HepG2 (cell line): ENCODE measurements around the gene PLEKHN1. TPM values are rescaled to one million over a fixed set of nuclear protein-coding genes. Genes with fewer than 3 reads are reported as not detected.
A peak's percentile ranks its signal among the peaks of the same experiment; 100 is the strongest.

Source experiments
- HNRNPL ChIP-seq: fragments of 200-400 bp; formaldehyde crosslinking; IDR thresholded peaks from 2 replicates; pipeline ENCODE4 v1.6.1; 2017; ENCODE audit warnings: mild to moderate bottlenecking, low read depth, low read length
- IKZF4 ChIP-seq: sonication (generic); formaldehyde crosslinking; IDR thresholded peaks from 2 replicates; pipeline ENCODE4 v1.5.1; 2020; ENCODE audit warnings: borderline replicate concordance, mild to moderate bottlenecking, low read depth, missing genetic modification reagents; ENCODE audit errors: not compliant biosample characterization
- NR1H2 ChIP-seq: sonication (generic); formaldehyde crosslinking; IDR thresholded peaks from 2 replicates; pipeline ENCODE4 v1.8.1; 2022; ENCODE audit warnings: low read depth, missing genetic modification reagents, borderline replicate concordance
- NR2C2 ChIP-seq: sonication (generic); formaldehyde crosslinking; IDR thresholded peaks from 2 replicates; pipeline ENCODE4 v1.4.0; 2020; ENCODE audit warnings: missing genetic modification reagents, mild to moderate bottlenecking, moderate library complexity, borderline replicate concordance
- RFX3 ChIP-seq: IDR thresholded peaks from 2 replicates; pipeline ENCODE4 v1.6.1; 2016; ENCODE audit warnings: missing biosample characterization, missing genetic modification reagents
- TBX3 ChIP-seq: fragments of 450-650 bp; IDR thresholded peaks from 2 replicates; pipeline ENCODE4 v1.6.1; 2017; ENCODE audit warnings: antibody characterized with exemption, mild to moderate bottlenecking, inconsistent platforms, borderline replicate concordance
- ZNF230 ChIP-seq: sonication (generic); formaldehyde crosslinking; IDR thresholded peaks from 2 replicates; pipeline ENCODE4 v1.4.0; 2020; ENCODE audit warnings: mild to moderate bottlenecking, missing genetic modification reagents
- ZNF337 ChIP-seq: sonication (generic); formaldehyde crosslinking; IDR thresholded peaks from 2 replicates; pipeline ENCODE4 v1.5.1; 2020; ENCODE audit warnings: missing genetic modification reagents, low read depth, mild to moderate bottlenecking, borderline replicate concordance
- ZNF652 ChIP-seq: IDR thresholded peaks from 2 replicates; pipeline ENCODE4 v1.6.1; 2016; ENCODE audit warnings: low read depth, borderline replicate concordance
- ZNF737 ChIP-seq: sonication (generic); formaldehyde crosslinking; IDR thresholded peaks from 2 replicates; pipeline ENCODE4 v1.5.0; 2020; ENCODE audit warnings: missing genetic modification reagents, mild to moderate bottlenecking, borderline replicate concordance
- polyA plus RNA-seq, 8 experiments: library from polyadenylated mRNA; depleted of rRNA in 3 of 8; stranded (reverse) in 7 of 8; unstranded in 1 of 8; fragments of >200 nt; fragmentation: Illumina TruSeq in 4 of 8; extraction: Trizol in 4 of 8; gene quantifications; 2 replicates each; pipeline versions ENCODE4 v1.2.1 to v1.2.3, GENCODE V29; 2011 to 2016; ENCODE audit warnings: low read depth in 4 of 8, missing spikeins in 1 of 8, mixed read lengths in 1 of 8; ENCODE audit not compliant: insufficient read depth in 1 of 8
- total RNA-seq, 5 experiments: library from RNA; depleted of rRNA; stranded (reverse); fragments of >200 nt; fragmentation: Illumina TruSeq; extraction: Trizol; gene quantifications; 2 replicates each; pipeline ENCODE4 v1.2.3, GENCODE V29; 2016; ENCODE audit warnings: low read depth in 1 of 5
- TF ChIP-seq, protein P1 (sequence below): sonication (generic); formaldehyde crosslinking; IDR thresholded peaks from 2 replicates; pipeline ENCODE4 v1.4.0; 2020; ENCODE audit warnings: missing genetic modification reagents, borderline replicate concordance
- TF ChIP-seq, protein P2 (sequence below): sonication (generic); formaldehyde crosslinking; IDR thresholded peaks from 2 replicates; pipeline ENCODE4 v1.4.0; 2020; ENCODE audit warnings: missing genetic modification reagents
- TF ChIP-seq, protein P3 (sequence below): sonication (generic); formaldehyde crosslinking; conservative IDR thresholded peaks from 2 replicates; pipeline ENCODE4 v1.8.0; 2022; ENCODE audit warnings: low read depth, missing genetic modification reagents
- TF ChIP-seq, protein P4 (sequence below): sonication (generic); formaldehyde crosslinking; IDR thresholded peaks from 2 replicates; pipeline ENCODE4 v1.9.0; 2021; ENCODE audit warnings: missing genetic modification reagents, mild to moderate bottlenecking, borderline replicate concordance

The PLEKHN1 gene
- total and polyA plus RNA-seq, 2 of the 13 experiments (the other 11 are each of a cell fraction or from before 2014, with no cell fraction given): 0.42 to 0.58 TPM

DNA sequence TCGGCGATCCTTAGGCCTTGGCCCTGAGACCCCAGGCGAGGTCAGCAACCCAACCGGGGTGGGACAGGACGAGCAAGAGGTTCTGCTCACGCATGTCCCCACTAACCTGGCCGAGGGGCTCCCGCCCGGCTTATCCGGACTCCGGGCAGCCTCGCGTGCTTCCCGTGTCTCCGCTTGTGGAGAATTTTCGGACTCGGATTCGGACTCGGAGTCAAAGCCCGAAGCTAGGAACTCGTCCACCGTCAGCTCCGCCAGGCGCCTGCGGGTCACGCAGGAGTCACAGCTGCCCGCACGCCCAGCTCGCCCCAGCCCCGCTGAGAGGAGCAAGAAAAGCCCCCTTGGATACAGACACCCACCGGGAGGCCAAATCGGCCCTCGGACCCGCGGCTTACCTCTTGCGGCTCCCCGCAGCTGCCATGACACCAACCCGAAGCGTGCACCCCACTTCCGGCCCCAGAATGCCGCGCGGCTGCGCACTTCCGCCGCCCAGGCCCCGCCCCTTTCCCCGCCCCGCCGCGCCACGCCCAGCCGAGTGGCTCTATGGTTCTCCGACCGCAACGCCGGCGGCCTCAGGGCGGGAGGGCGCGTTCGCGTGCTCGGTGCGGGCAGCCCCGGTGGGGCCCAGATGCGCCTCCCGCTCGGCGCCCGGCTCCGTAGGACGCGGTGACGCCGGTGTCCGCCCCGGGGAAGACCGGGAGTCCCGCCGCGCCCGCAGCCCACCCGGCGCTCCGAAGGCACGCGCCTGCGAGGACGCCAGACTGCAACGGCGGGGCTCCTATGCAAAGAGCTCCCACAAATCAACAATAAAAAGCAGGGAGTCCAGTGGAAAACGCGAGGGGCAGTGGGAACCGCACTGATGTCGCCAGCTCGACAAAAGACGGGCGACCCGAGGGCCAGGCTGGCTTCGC lies 7.2 kb upstream of the PLEKHN1 start, which contains the start of gene NOC2L (continued):
- TF ChIP-seq, protein P1, sequence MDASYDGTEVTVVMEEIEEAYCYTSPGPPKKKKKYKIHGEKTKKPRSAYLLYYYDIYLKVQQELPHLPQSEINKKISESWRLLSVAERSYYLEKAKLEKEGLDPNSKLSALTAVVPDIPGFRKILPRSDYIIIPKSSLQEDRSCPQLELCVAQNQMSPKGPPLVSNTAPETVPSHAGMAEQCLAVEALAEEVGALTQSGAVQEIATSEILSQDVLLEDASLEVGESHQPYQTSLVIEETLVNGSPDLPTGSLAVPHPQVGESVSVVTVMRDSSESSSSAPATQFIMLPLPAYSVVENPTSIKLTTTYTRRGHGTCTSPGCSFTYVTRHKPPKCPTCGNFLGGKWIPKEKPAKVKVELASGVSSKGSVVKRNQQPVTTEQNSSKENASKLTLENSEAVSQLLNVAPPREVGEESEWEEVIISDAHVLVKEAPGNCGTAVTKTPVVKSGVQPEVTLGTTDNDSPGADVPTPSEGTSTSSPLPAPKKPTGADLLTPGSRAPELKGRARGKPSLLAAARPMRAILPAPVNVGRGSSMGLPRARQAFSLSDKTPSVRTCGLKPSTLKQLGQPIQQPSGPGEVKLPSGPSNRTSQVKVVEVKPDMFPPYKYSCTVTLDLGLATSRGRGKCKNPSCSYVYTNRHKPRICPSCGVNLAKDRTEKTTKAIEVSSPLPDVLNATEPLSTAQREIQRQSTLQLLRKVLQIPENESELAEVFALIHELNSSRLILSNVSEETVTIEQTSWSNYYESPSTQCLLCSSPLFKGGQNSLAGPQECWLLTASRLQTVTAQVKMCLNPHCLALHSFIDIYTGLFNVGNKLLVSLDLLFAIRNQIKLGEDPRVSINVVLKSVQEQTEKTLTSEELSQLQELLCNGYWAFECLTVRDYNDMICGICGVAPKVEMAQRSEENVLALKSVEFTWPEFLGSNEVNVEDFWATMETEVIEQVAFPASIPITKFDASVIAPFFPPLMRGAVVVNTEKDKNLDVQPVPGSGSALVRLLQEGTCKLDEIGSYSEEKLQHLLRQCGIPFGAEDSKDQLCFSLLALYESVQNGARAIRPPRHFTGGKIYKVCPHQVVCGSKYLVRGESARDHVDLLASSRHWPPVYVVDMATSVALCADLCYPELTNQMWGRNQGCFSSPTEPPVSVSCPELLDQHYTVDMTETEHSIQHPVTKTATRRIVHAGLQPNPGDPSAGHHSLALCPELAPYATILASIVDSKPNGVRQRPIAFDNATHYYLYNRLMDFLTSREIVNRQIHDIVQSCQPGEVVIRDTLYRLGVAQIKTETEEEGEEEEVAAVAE (CRISPR knock-in tag): no peak
- no peak for TF ChIP-seq ZNF652 (CRISPR knock-in tag)
- TF ChIP-seq ZNF230 (CRISPR knock-in tag): peak; percentile 63; the same call in 1 of the 2 replicates
- TF ChIP-seq NR2C2: peak; percentile 31
- no peak for TF ChIP-seq HNRNPL
- TF ChIP-seq, protein P2, sequence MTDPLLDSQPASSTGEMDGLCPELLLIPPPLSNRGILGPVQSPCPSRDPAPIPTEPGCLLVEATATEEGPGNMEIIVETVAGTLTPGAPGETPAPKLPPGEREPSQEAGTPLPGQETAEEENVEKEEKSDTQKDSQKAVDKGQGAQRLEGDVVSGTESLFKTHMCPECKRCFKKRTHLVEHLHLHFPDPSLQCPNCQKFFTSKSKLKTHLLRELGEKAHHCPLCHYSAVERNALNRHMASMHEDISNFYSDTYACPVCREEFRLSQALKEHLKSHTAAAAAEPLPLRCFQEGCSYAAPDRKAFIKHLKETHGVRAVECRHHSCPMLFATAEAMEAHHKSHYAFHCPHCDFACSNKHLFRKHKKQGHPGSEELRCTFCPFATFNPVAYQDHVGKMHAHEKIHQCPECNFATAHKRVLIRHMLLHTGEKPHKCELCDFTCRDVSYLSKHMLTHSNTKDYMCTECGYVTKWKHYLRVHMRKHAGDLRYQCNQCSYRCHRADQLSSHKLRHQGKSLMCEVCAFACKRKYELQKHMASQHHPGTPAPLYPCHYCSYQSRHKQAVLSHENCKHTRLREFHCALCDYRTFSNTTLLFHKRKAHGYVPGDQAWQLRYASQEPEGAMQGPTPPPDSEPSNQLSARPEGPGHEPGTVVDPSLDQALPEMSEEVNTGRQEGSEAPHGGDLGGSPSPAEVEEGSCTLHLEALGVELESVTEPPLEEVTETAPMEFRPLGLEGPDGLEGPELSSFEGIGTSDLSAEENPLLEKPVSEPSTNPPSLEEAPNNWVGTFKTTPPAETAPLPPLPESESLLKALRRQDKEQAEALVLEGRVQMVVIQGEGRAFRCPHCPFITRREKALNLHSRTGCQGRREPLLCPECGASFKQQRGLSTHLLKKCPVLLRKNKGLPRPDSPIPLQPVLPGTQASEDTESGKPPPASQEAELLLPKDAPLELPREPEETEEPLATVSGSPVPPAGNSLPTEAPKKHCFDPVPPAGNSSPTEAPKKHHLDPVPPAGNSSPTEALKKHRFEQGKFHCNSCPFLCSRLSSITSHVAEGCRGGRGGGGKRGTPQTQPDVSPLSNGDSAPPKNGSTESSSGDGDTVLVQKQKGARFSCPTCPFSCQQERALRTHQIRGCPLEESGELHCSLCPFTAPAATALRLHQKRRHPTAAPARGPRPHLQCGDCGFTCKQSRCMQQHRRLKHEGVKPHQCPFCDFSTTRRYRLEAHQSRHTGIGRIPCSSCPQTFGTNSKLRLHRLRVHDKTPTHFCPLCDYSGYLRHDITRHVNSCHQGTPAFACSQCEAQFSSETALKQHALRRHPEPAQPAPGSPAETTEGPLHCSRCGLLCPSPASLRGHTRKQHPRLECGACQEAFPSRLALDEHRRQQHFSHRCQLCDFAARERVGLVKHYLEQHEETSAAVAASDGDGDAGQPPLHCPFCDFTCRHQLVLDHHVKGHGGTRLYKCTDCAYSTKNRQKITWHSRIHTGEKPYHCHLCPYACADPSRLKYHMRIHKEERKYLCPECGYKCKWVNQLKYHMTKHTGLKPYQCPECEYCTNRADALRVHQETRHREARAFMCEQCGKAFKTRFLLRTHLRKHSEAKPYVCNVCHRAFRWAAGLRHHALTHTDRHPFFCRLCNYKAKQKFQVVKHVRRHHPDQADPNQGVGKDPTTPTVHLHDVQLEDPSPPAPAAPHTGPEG (CRISPR knock-in tag): peak; percentile 100
- TF ChIP-seq ZNF737 (CRISPR knock-in tag): no peak
- no peak for TF ChIP-seq TBX3
- peak; percentile 32; the same call in 1 of the 2 replicates for TF ChIP-seq RFX3 (CRISPR knock-in tag)
- TF ChIP-seq ZNF337 (CRISPR knock-in tag): 0 out of 2 replicates have a peak, but pooled peaks have one; percentile 58
- no peak for TF ChIP-seq IKZF4
- TF ChIP-seq, protein P3, sequence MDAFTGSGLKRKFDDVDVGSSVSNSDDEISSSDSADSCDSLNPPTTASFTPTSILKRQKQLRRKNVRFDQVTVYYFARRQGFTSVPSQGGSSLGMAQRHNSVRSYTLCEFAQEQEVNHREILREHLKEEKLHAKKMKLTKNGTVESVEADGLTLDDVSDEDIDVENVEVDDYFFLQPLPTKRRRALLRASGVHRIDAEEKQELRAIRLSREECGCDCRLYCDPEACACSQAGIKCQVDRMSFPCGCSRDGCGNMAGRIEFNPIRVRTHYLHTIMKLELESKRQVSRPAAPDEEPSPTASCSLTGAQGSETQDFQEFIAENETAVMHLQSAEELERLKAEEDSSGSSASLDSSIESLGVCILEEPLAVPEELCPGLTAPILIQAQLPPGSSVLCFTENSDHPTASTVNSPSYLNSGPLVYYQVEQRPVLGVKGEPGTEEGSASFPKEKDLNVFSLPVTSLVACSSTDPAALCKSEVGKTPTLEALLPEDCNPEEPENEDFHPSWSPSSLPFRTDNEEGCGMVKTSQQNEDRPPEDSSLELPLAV: no peak
- no peak for TF ChIP-seq NR1H2
- TF ChIP-seq, protein P4, sequence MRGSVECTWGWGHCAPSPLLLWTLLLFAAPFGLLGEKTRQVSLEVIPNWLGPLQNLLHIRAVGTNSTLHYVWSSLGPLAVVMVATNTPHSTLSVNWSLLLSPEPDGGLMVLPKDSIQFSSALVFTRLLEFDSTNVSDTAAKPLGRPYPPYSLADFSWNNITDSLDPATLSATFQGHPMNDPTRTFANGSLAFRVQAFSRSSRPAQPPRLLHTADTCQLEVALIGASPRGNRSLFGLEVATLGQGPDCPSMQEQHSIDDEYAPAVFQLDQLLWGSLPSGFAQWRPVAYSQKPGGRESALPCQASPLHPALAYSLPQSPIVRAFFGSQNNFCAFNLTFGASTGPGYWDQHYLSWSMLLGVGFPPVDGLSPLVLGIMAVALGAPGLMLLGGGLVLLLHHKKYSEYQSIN: no peak
